Measurements from ENCODE around the gene KMT2D.

The KMT2D gene

DNA sequence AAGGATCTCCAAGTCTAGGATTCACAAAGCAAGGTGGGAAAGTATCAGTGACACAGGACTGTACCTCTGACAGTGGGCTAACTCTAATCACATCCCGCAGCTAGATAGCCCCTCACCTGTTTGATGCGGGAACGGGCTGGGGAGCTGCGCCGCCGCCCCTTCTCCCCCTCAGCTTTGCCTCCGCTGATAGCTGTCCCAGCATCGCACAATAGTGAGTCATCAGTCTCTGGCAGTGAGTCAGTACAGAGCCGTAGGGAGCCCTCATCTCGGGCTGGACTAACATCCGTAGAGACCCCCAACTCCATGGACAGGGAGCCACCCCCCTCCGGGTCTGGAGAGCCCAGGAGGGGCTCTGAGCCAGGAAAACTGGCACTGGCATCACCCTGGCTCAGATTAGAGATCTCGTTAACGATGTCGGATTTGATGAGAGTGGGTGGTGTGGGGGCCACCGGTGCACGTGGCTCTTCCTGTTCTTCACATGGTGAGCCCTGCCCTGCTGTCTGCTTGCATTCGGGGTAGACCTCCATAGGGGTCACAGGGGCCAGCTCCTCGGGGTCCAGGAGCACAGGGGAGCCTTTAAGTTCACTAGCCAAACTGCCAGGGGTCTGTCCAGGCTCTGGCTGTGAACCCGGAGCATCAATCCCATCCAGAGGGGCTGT, 10.9 kb downstream of the KMT2D start:
- TF ChIP-seq, protein P1, sequence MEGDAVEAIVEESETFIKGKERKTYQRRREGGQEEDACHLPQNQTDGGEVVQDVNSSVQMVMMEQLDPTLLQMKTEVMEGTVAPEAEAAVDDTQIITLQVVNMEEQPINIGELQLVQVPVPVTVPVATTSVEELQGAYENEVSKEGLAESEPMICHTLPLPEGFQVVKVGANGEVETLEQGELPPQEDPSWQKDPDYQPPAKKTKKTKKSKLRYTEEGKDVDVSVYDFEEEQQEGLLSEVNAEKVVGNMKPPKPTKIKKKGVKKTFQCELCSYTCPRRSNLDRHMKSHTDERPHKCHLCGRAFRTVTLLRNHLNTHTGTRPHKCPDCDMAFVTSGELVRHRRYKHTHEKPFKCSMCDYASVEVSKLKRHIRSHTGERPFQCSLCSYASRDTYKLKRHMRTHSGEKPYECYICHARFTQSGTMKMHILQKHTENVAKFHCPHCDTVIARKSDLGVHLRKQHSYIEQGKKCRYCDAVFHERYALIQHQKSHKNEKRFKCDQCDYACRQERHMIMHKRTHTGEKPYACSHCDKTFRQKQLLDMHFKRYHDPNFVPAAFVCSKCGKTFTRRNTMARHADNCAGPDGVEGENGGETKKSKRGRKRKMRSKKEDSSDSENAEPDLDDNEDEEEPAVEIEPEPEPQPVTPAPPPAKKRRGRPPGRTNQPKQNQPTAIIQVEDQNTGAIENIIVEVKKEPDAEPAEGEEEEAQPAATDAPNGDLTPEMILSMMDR (IDR thresholded peaks at IDR 0.05; ENCODE audit: low read depth, low read length): no peak
- peak; percentile 69 to 74 for DNase-seq (ENCODE audit: low read depth in 2 of 2)
- no peak overlapping the region for H3K4me3 ChIP-seq (replicated peaks in 1 of 2; ENCODE audit: low read depth in 2 of 2, low read length in 2 of 2)

DNA sequence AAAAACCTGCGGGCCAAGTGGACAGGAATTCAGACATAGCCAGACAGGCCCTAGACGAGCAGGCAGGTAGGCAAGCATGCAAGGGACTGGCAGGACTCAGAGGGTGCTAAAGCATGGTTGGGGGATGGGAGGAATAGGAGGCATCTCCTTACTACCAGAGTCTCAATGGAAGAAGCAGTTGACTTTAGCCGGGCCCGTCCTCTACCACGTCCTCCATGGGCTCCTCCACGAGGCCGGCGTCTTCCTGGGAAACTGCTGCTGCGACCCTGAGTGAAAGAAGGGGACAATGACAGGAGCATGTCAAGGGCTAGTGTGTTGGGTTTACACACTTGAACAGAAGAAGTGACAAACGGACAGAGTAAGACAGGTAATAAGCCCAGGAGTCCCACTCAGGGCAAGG, 11.6 kb downstream of the KMT2D start:
- DNase-seq (ENCODE audit: low read depth in 2 of 2): no peak
- H3K4me3 ChIP-seq (replicated peaks in 1 of 2; ENCODE audit: low read depth in 2 of 2, low read length in 2 of 2): no peak overlapping the region
- TF ChIP-seq, protein P1 (IDR thresholded peaks at IDR 0.05; ENCODE audit: low read depth, low read length): no peak

DNA sequence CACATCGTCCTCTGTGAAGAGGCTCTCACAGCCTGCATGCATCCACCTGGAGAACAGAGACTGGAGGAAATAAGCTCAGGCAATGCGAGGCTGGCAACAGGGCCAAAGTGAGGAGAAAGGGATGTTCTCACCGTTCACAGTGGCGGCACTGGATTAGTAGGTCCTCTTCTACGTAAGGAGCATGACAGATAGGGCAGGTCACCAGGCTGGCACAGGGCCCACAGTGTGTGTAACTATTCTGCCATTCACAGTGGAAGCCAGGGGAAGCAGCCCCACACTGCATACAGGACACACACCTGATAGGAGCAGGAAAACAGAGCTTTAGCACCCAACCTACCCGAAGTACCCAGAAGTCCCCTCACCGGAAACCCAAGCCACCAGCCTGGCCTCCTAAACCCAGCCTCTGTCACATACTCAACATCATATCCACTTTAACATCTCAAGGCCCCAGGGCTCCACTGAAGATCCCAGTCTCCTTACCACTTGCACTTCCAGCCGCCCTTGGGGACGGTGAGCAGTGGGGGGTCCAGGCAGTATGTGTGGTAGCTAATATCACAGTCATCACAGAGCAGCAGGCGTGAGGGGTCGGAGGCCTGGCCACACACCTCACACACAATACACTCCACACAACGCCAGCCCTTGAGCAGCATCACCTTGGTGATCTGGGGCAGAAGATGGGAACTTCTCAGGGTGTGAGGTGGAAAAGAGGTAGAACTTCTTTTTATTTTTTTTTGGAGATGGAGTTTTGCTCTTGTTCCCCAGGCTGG, 14.3 kb downstream of the KMT2D start:
- DNase-seq (ENCODE audit: low read depth in 2 of 2): no peak
- no peak overlapping the region for H3K4me3 ChIP-seq (replicated peaks in 1 of 2; ENCODE audit: low read depth in 2 of 2, low read length in 2 of 2)
- TF ChIP-seq, protein P1 (IDR thresholded peaks at IDR 0.05; ENCODE audit: low read depth, low read length): no peak

DNA sequence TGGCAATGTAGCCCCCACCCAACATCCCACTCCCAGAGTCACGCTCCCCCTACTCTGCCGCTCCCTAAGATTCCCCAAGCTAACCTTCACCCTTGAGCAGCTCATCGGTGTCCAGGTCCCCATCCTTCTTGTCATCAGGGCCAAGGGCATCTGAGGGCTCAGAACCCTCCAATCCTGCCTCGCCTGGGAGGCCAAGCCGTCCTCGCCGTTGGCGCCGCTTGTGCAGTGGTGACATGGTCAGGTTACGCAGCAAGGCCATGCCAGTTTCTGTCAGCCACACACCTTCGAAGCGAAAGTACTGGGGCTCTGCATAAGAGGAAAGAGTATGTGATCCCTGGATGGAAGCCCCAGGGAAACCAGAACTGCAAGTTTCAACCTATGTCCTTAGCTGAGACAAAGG, 15.9 kb downstream of the KMT2D start:
- TF ChIP-seq, protein P1 (IDR thresholded peaks at IDR 0.05; ENCODE audit: low read depth, low read length): no peak
- DNase-seq (ENCODE audit: low read depth in 2 of 2): no peak
- no peak overlapping the region for H3K4me3 ChIP-seq (replicated peaks in 1 of 2; ENCODE audit: low read depth in 2 of 2, low read length in 2 of 2)

DNA sequence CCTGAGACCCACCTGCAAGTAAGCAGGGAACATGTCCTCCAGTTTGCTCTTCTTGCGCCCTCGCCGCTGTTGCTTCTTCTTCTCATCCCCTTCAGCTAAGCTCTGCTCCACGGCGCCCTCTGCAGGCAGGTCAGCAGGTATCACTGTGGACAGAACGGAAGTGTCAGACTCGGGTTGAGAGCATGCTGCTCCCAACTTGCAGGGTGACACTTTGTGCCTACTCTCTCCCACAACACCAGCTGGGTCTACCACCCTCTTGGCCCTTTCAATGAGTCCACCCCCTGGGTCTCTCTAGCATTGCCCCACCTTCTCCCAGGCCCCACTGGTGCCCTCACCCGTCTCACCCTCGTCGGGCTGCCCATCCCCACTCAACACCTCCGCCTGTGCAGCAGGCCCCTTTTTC, 16.7 kb downstream of the KMT2D start:
- DNase-seq (ENCODE audit: low read depth in 2 of 2): peak; percentile 63 to 65
- H3K4me3 ChIP-seq (replicated peaks in 1 of 2; ENCODE audit: low read depth in 2 of 2, low read length in 2 of 2): no peak overlapping the region
- TF ChIP-seq, protein P1 (IDR thresholded peaks at IDR 0.05; ENCODE audit: low read depth, low read length): peak; percentile 77

DNA sequence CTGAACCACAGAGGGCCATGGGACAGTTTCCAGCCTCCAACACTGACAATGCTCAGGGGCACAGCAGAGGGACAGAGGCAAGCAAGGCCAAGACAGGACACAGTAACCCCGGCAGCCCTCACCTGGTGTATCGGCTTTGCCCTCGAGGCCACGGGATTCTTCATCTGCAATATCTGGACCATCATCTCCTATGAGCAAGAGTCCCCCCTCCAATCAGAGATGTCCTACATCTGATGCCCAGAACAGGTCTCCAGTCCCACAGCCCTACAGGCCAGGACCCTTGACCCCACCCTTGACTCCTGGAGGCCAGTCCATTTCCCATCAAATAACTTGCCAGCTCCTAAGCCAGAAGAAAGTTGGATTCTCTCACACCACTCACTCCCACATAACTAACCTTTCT, 17.4 kb downstream of the KMT2D start:
- TF ChIP-seq, protein P1 (IDR thresholded peaks at IDR 0.05; ENCODE audit: low read depth, low read length): no peak
- DNase-seq (ENCODE audit: low read depth in 2 of 2): no peak
- H3K4me3 ChIP-seq (replicated peaks in 1 of 2; ENCODE audit: low read depth in 2 of 2, low read length in 2 of 2): no peak overlapping the region
